Erythroblast (primary cell): Measurements from ENCODE around the gene RPH3AL.

ENCODE experiments used
- GATA1 ChIP-seq: IDR thresholded peaks from 2 replicates; pipeline ENCODE4 v1.6.1; 2011; ENCODE audit warnings: low read depth, mild to moderate bottlenecking, control low read depth, low read length, moderate library complexity
- POLR2A ChIP-seq: IDR thresholded peaks from 2 replicates; pipeline ENCODE4 v1.6.1; 2011; ENCODE audit warnings: mild to moderate bottlenecking, low read length

- no peak for TF ChIP-seq POLR2A
- no peak for TF ChIP-seq GATA1
Observed at GRCh38 chr17:223723-224471, 128.7 kb downstream of the RPH3AL start.
